WI38 (cell line): ENCODE results near the gene TMEM38B.

ENCODE experiments used
- H3K4me3 ChIP-seq: 2 replicates; pipeline ENCODE4 v1.5.1; 2011; ENCODE audit warnings: low read depth, mild to moderate bottlenecking, control low read depth, low read length
- TF ChIP-seq, protein P1 (sequence below): IDR thresholded peaks from 2 replicates; pipeline ENCODE4 v1.5.1; 2012; ENCODE audit warnings: low read depth, mild to moderate bottlenecking, control low read depth, low read length

Gene TMEM38B

DNA sequence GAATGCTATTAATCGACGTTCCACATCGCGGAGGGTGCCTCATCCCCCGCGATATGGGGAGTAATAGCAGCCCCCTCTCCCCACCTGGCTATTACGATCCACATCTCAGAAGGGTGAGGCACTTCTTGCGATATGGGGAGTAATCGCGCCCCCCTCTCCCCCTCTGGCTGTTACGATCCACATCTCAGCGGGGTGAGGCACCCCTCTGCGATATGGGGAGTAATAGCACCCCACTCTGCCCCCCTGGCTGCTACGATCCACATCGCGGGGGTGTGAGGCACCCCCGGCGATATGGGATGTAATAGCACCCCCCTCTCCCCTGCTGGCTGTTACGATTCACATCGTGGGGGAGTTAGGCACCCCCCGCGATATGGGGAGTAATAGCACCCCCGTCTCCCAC, 128.5 kb downstream of the TMEM38B start:
- TF ChIP-seq, protein P1, sequence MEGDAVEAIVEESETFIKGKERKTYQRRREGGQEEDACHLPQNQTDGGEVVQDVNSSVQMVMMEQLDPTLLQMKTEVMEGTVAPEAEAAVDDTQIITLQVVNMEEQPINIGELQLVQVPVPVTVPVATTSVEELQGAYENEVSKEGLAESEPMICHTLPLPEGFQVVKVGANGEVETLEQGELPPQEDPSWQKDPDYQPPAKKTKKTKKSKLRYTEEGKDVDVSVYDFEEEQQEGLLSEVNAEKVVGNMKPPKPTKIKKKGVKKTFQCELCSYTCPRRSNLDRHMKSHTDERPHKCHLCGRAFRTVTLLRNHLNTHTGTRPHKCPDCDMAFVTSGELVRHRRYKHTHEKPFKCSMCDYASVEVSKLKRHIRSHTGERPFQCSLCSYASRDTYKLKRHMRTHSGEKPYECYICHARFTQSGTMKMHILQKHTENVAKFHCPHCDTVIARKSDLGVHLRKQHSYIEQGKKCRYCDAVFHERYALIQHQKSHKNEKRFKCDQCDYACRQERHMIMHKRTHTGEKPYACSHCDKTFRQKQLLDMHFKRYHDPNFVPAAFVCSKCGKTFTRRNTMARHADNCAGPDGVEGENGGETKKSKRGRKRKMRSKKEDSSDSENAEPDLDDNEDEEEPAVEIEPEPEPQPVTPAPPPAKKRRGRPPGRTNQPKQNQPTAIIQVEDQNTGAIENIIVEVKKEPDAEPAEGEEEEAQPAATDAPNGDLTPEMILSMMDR: no peak
- H3K4me3 ChIP-seq: no peak overlapping the region
